Fibroblast of skin of back (primary cell): Measurements from ENCODE around the gene ARHGAP25.
"Not testable (repeated sequence)": the region's sequence is repeated elsewhere in the genome, so short reads cannot be mapped to it uniquely, and the experiment has no call there.

ENCODE experiments used
- DNase-seq: peaks from one replicate; pipeline ENCODE4 v3.0.0-alpha.2; 2013

Gene ARHGAP25

GRCh38 chr2:68799140-68800026 is 64.8 kb downstream of the ARHGAP25 start:
- DNase-seq = no peak

GRCh38 chr2:68800027-68800401 is 65.4 kb downstream of the ARHGAP25 start:
- DNase-seq = no peak

GRCh38 chr2:68800517-68800916 is 65.9 kb downstream of the ARHGAP25 start:
- no peak for DNase-seq

- not testable (repeated sequence) for DNase-seq
Measured at GRCh38 chr2:68802161-68802560, 67.5 kb downstream of the ARHGAP25 start.

- DNase-seq = no peak
Measured at GRCh38 chr2:68805025-68805424, 70.4 kb downstream of the ARHGAP25 start.

GRCh38 chr2:68806511-68807109 is 72.0 kb downstream of the ARHGAP25 start:
- DNase-seq = peak; percentile 40

GRCh38 chr2:68807821-68808266 is 73.2 kb downstream of the ARHGAP25 start:
- no peak for DNase-seq

GRCh38 chr2:68809324-68810240 is 75.0 kb downstream of the ARHGAP25 start:
- DNase-seq = no peak

GRCh38 chr2:68811364-68811763 is 76.8 kb downstream of the ARHGAP25 start:
- peak; percentile 66 for DNase-seq

GRCh38 chr2:68812251-68812650 is 77.6 kb downstream of the ARHGAP25 start:
- no peak for DNase-seq

GRCh38 chr2:68813596-68813995 is 79.0 kb downstream of the ARHGAP25 start:
- no peak for DNase-seq

GRCh38 chr2:68817306-68817705 is 82.7 kb downstream of the ARHGAP25 start:
- no peak for DNase-seq

GRCh38 chr2:68819556-68819955 is 84.9 kb downstream of the ARHGAP25 start:
- DNase-seq = no peak

- no peak for DNase-seq
Measured at GRCh38 chr2:68822207-68822872, 87.7 kb downstream of the ARHGAP25 start.

GRCh38 chr2:68824831-68825230 is 90.2 kb downstream of the ARHGAP25 start:
- DNase-seq = no peak

- no peak for DNase-seq
Measured at GRCh38 chr2:68825866-68826265, 91.3 kb downstream of the ARHGAP25 start.

- no peak for DNase-seq
Measured at GRCh38 chr2:68827666-68828065, 93.1 kb downstream of the ARHGAP25 start.

- peak; percentile 93 for DNase-seq
Measured at GRCh38 chr2:68828887-68829708, 94.5 kb downstream of the ARHGAP25 start.

GRCh38 chr2:68829749-68830148 is 95.1 kb downstream of the ARHGAP25 start:
- no peak for DNase-seq

GRCh38 chr2:68831686-68832232 is 97.1 kb downstream of the ARHGAP25 start:
- no peak for DNase-seq

GRCh38 chr2:68832233-68832869 is 97.7 kb downstream of the ARHGAP25 start:
- DNase-seq = peak; percentile 49
